Measurements from ENCODE around the gene GRID1.

GRCh38 chr10:86293396-86293791, 73.2 kb downstream of the GRID1 start:
- TF ChIP-seq NFIC (IDR thresholded peaks at IDR 0.05) (no peak), PCBP1 (IDR thresholded peaks at IDR 0.05; ENCODE audit: low read depth, low read length, poor library complexity, severe bottlenecking) (no peak), MIER1 (IDR thresholded peaks at IDR 0.05; ENCODE audit: low read depth) (no peak), TCF7L2 (IDR thresholded peaks at IDR 0.05; ENCODE audit: low read depth, low read length) (no peak), ZNF134 (CRISPR knock-in tag; conservative IDR thresholded peaks at IDR 0.05) (no peak)
